Measurements from ENCODE around the gene RPIA. TPM values are rescaled to one million over a fixed set of nuclear protein-coding genes. Genes with fewer than 3 reads are reported as not detected.

Gene RPIA
- total RNA-seq, 4 donors from 2014 or later, result 16.3 to 28.1 (median 16.6) TPM

DNA sequence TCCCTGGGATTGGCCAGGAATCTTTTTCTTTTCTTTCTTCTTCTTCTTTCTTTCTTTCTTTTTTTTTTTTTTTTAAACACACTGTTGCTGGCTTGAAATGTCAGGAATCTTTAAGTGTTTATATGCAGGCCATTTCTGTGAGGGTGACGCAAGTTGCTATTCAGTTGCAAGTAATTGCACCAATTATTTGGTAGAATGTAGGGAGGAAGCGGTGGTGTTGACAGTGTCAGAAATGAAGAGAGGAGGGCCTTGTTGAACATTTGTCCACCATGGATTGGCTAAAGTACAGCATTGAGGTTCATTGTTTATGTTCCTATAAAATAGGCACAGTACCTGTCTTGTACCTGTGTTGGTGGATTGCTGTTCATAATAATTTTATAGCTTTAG lies 6.5 kb downstream of the RPIA start:
- H3K4me1 ChIP-seq, result peaks cover 0 to 20% (median under 1%) of the 10 kb centered on the region in 4 donors
- no peak for DNase-seq

DNA sequence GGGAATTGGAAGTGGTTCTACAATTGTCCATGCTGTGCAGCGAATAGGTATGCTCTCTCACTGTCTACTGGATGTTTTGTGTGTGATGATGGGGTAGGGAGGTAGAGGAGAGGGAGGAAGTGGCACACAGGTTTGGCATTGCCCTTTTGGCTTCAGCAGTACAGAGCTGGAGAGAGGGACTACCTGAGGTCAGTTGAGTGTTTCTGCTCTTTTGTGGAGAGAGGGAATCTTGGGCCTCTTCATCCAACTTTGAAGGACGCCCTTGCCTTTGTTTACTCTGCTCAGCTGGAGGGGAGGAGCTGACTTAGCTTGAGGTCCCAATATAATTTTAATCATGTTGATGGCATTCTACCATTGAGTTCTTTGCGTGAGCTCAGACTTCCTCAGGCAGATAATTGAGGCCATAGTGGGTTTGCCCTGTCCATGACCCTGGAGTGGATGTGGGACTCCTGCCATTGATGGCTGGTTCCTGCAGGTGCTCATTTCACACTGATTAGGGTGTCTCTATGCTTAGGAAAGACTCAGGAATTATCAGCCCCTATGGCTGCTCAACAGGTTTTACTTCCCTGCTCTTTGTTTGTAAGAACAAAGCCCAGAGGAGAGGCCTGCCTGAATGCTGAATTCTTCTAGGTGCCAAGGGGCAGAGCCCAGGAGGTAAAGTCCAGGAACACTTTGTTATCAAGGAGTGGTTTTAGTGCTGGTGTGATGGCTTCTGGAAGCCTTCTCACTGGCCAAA lies 7.2 kb downstream of the RPIA start:
- Histone ChIP-seq H3K36me3 (peaks cover 0 to 15% (median 0%) of the 10 kb centered on the region in 3 donors), H3K27me3 (no peaks in the 10 kb centered on the region), H3K4me1 (peaks cover 0 to 16% (median 0%) of the 10 kb centered on the region in 4 donors), H3K4me3 (no peak overlapping the region), H3K27ac (peak overlapping the region in 3 of 4 donors; percentile 41 to 80 (median 69)), H3K9me3 (no peaks in the 10 kb centered on the region)
- peak in 2 of 3 donors; percentile 59 to 80 for DNase-seq
- no peak for TF ChIP-seq POLR2A (IDR thresholded peaks at IDR 0.05)
- TF ChIP-seq, protein P1, sequence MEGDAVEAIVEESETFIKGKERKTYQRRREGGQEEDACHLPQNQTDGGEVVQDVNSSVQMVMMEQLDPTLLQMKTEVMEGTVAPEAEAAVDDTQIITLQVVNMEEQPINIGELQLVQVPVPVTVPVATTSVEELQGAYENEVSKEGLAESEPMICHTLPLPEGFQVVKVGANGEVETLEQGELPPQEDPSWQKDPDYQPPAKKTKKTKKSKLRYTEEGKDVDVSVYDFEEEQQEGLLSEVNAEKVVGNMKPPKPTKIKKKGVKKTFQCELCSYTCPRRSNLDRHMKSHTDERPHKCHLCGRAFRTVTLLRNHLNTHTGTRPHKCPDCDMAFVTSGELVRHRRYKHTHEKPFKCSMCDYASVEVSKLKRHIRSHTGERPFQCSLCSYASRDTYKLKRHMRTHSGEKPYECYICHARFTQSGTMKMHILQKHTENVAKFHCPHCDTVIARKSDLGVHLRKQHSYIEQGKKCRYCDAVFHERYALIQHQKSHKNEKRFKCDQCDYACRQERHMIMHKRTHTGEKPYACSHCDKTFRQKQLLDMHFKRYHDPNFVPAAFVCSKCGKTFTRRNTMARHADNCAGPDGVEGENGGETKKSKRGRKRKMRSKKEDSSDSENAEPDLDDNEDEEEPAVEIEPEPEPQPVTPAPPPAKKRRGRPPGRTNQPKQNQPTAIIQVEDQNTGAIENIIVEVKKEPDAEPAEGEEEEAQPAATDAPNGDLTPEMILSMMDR (IDR thresholded peaks at IDR 0.05), result no peak

More for the DNA sequence above, 6.5 kb downstream of the RPIA start:
- no peaks in the 10 kb centered on the region for H3K27me3 ChIP-seq
- no peak overlapping the region for H3K4me3 ChIP-seq
- peak overlapping the region in 2 of 4 donors; percentile 69 to 80 for H3K27ac ChIP-seq
- TF ChIP-seq POLR2A (IDR thresholded peaks at IDR 0.05), result no peak
- TF ChIP-seq, protein P1 (IDR thresholded peaks at IDR 0.05), result no peak
- no peaks in the 10 kb centered on the region for H3K9me3 ChIP-seq
- peaks cover 0 to 9% (median 0%) of the 10 kb centered on the region in 3 donors for H3K36me3 ChIP-seq

DNA sequence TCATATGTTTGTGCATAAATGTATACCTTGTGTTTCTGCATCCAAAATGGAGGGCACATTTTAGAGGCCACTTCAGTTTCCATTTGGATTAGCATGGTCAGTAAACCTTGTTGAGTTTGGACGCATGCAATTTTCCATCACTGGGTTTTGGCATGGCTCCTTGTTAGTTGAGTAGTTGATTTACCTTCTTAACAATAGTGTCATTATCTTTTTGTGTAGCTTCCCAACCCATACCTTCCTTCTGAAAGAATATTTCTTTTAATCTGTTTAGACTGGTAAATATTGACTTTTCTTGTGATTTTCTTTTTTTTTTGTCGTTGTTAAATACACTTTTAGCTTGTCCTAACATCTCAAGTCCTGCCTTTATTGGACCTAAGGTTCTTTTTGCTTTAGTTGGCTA lies 15.5 kb downstream of the RPIA start:
- no peak for DNase-seq
- Histone ChIP-seq H3K4me3 (no peak overlapping the region), H3K27ac (no peak overlapping the region), H3K27me3 (no peaks in the 10 kb centered on the region), H3K9me3 (no peaks in the 10 kb centered on the region), H3K4me1 (no peaks in the 10 kb centered on the region), H3K36me3 (peaks cover 0 to 20% (median 0%) of the 10 kb centered on the region in 3 donors)
- TF ChIP-seq POLR2A (IDR thresholded peaks at IDR 0.05), result no peak
- TF ChIP-seq, protein P1 (IDR thresholded peaks at IDR 0.05), result no peak

DNA sequence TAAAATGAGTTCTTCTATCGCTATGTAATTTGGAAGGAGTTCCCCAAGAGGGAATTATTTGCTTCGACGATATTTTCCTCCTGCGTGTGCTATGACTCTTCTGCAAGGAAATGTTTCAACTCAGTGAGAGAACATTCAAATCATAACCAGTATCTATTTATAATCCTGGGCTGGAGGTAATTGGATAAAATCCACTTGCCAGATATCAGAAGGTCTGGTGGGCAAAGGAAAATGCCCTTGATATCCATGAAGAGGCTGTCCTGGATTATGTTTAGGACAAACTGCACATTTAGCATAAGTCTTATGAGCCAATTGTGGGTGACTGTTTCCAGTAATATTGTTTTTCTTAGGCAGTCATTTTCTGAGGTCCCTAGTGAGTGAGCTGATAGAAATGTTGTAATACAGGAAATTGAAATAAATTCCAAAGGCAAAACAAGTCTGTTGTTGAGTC lies 17.7 kb downstream of the RPIA start:
- Histone ChIP-seq H3K36me3 (peaks cover 0 to 8% (median 0%) of the 10 kb centered on the region in 3 donors), H3K9me3 (no peaks in the 10 kb centered on the region), H3K27ac (no peak overlapping the region), H3K4me1 (no peaks in the 10 kb centered on the region), H3K27me3 (no peaks in the 10 kb centered on the region), H3K4me3 (no peak overlapping the region)
- DNase-seq, result no peak
- no peak for TF ChIP-seq POLR2A (IDR thresholded peaks at IDR 0.05)
- TF ChIP-seq, protein P1 (IDR thresholded peaks at IDR 0.05), result no peak

DNA sequence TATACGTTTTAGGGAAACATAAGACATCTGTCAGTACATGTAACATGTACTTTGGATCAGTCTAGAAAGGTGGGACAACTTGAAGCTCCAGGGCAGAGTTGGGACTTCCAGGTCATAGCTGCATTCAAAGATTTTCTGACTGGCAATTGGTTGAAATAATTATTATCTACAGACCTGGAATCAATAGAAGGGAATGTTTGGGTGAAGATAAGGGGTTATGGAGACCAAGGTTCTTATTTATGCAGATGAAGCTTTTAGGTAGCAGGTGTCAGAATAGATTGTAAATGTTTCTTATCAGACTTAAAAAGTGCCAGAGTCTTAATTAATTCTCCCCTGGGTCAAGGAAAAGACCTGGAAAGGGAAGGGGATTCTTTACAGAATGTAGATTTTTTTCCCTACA lies 19.8 kb downstream of the RPIA start:
- Histone ChIP-seq H3K36me3 (no peaks in the 10 kb centered on the region), H3K4me3 (no peak overlapping the region), H3K27ac (no peak overlapping the region), H3K27me3 (no peaks in the 10 kb centered on the region), H3K4me1 (no peaks in the 10 kb centered on the region), H3K9me3 (no peaks in the 10 kb centered on the region)
- TF ChIP-seq POLR2A (IDR thresholded peaks at IDR 0.05), result no peak
- TF ChIP-seq, protein P1 (IDR thresholded peaks at IDR 0.05), result no peak
- DNase-seq, result no peak

All from Peyer's patch (tissue), 4 donors.